Hippocampal formation (tissue), 2 donors: ENCODE data around the gene ADORA2A.

Experiments used
- DNase-seq, 2 donors: peaks; one replicate each; lab custom pipeline; 2025; lab: John Stamatoyannopoulos, UW

ADORA2A gene

DNA sequence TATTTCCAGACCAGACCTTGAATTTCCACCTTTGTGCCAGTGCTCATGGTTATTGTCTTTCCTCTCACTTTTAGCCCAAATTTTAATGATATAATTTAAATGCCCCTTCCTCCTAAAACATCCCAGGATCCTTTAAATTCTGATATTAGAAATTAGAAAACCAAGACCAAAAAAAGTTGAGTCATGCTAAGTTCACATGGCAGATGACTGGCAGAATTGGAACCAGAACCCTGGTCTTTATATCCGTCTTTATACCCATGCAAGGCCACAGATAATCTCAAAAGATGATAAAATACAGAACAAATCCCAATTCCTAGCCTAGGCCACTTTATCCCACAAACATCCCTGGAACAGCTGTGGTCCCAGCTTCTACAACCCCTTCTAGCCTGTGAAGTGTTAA is 26.5 kb downstream of the ADORA2A start:
- no peak for DNase-seq

DNA sequence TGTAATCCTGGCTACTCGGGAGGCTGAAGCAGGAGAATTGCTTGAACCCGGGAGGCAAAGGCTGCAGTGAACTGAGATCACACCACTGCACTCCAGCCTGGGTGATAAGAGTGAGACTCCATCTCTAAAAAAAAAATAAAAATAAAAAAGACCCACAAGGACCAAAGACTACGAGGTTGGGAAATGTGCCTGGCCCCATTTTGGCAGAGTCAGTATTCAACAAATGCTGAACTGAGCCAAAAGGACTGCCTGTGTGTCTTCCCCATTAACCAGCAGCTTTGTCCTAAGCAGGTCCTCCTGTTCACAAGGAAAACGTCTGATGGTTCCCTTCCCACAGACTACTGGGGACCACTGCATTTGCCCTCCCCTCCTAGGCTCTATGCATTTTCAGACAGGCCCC is 27.6 kb downstream of the ADORA2A start:
- no peak for DNase-seq

DNA sequence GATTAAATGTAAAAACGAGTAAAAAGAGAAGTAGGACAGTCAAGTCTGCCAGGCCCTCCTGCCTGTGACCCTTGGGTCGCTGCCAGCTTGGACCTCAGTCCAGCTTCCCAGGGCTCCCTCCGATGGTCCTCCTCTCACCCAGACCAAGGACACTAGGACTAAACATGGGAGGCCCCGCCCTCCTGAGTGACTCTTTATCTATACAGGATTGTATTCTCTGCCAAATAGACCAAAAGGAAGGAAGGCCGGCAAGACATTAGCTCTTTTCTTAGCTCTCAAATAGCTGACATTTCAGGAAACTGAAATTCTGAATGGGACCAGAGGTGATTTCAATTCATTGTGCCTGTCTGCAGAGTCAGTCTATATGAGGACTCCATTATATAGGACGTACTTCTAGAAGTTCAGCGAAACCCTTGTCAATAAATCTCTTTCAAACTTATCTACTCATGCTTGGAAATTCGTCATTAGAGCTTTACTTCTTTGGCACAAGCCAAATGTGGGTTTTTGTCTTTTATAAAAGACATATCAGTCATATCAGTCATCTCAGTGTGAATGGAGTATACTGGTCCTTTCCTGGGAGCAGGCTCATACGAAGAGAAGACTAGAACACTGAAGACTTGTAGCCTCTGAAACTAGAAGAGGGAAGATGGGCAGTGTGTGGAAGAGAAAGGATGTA is 28.5 kb downstream of the ADORA2A start:
- DNase-seq, result no peak

DNA sequence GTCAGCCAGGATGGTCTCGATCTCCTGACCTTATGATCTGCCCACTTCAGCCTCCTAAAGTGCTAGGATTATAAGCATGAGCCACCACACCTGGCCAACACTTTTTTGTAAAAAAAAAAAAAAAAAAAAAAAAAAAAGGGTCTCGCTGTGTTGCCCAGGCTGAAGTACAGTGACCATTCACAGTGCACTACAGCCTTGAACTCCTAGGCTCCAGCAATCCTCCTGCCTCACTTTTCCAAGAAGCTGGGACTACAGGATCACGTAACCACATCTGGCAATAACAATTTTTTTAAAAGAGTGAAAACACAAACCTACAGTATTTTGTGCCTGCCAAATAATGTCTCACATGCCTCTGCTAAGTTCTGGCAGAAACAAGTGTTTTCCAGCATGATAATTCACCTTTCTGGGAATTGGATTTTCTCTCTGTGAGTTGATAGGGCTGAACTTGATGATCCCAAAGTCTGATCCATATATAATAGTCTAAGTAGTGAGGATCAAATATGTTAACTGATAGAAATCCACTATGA is 30.6 kb downstream of the ADORA2A start:
- DNase-seq, result no peak

DNA sequence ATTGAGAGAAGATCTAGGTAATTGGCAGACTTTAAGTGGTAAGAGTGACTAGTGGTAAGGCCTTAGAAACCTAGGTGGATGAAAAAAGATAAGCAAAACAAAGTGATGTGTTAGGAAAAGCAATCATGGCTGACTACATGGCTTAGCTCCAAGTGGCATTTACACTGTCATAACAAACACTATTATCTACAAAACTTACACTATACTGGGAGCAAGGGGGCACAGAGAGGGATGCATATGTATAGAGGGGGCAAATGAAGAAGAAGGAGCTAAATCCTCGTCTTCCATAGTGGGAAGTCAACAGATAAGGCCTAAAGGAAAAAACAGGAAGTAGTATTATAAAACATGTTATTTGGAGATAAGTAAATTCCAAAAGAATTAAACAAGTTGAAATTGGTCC is 32.5 kb downstream of the ADORA2A start:
- no peak for DNase-seq

DNA sequence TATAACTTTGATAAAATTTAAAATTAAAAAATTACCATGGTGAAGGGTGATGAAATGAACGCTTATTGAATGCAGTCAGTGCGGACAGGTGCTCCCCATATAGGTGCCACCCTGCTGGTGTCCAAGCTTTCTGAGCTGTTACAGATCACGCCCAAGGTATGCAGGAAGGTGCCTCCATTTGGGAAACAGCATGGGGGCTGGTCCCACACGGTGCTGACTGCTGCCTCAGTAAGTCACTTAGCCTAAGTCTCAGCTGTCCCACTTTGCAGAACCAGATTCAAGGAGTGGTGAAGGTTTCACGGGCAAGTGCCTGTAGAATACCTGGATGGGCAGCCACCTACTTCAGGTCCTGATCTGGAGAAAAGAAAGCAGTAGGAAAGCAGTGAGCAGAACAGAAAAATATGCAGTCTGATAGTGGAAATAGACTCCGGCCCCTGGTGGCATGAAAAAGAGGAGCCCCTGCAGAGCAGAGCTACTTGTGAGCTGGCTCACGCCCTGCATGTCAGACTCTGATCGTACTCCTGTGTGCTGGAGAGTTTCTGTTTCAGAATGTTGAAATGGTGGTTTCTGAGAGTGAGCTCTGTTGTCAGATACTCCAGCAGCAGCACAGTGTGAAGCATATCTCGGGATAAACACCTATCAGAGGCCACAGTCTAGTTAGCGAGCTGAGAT is 33.2 kb downstream of the ADORA2A start:
- DNase-seq, result no peak

DNA sequence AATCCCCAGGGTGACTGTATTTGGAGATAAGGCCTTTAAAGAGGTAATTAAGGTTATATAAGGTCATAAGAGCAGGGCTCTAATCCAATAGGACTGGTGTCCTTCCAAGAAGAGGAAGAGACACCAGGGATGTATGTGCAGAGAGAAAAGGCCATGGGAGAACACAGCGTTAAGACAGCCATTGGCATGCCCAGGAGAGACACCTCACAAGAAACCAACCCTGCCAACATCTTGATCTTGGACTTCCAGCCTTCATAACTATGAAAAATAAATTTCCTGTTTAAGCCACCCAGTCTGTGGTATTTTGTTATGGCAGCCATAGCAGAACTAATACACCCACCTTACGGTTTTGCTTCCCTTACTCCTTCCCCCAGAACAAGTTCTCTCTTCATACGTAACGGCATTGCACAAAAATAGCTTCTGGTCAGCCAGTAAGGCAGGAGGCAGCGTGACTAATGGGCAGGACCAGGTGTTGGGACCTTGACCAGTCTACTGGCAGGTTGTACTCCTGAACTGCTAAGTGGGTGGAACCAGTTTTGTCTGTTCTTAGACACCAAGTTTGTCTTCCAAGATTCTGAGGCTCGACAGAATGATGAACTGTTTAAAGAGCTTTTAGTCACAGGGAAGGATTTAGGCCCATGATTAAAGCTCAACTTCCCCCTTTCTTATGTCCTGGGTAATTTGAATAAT is 35.8 kb downstream of the ADORA2A start:
- DNase-seq, result no peak

DNA sequence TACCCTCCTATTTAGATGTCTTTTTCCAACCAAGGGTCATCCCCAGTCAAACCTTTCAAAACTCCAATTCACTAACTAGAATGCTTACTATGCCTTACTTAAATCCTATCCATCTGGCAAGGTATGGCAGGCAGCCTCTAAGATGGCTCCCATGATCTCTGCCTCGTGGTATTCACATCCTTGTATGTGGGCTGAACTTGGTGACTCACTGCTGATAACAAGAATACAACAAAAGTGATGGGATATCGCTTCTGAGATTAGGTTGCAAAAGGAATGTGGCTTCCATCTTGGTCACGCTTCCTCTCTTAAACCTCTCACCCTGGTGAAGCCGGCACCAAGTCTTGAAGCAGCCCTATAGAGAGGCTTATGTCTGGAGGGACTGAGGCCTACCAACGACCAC is 38.2 kb downstream of the ADORA2A start:
- DNase-seq, result no peak

DNA sequence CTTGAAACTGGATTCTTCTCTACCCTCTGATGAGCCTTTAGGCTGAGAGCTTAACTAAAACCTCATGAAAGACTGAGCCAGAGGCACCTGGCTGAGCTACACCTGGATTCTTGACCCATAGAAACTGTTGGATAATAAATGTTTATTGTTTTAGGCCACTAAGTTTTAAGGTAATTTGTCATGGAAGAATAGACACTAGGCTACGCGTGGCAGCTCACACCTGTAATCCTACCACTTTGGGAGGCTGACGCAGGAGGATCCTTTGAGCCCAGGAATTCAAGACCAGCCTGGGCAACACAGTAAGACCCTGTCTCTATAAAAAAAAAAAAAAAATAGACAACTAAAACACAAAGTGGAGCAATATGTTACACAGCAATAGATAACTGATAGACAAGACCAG is 38.6 kb downstream of the ADORA2A start:
- no peak for DNase-seq

DNA sequence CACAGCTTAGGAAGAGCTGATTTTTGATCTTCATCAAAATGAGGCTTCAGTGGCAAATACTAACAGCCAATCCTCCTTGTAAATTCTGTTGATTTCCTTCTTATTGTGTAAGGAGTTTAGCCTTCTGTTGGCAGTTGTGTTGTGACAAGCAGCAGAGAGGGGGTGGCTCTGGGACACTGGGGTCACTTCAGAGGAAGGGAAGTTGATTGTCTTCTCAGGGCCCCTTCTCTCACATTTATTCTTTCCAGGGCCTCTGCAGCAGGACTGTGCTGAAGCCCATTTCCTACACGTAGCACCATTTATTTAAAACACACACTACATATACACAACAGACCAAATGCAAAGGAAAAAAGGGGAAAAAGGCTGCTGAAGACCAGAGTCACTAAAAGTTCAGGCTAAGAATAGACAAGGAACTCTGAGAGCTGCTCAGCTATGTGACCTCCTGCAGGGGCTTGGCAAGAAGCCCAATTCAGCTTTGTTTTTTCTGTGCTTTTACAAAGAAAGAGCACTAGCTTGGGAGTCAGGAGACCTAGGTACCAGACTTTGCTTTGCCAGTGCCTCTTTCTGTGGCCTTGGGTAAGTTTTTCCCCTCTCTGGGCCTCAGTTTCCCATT is 39.4 kb downstream of the ADORA2A start:
- no peak for DNase-seq

DNA sequence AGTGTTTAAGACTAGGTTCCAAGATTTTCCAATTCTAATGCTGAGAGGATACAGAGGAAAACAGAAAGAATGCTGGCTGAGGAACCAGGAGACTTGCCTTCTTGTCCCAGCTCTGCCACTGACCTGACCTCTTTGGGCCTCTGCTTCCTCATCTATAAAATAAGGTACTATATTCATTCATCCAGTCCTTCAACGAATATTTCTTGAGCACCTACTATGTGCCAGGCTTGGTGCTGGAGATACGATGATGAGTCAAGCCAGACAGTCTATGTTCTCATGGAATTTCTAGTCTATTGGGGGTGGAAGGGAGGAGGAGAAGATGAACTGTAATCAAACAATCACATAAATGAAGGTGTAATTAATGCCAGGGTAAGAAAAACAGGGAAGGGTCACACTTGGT is 39.9 kb downstream of the ADORA2A start:
- DNase-seq, result no peak

DNA sequence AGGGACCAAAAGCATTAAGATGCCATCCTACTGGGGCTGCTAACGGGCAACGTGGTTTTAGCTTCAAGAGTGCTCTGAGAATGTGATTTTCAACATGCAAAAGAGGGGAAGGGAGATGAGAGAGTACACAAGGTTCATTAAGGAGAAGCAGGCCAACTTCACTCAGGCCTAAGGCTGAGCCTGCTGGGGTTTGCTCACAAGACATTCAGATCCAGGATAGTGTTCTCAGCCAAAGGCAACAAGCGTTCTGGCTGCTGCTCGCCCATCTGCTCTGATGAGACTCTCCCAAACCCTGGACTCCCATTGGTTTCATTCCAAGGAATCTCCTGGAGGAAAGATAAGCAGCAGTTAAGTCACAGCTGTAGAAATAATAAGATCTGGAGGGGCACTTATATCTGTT is 44.2 kb downstream of the ADORA2A start:
- DNase-seq, result no peak

DNA sequence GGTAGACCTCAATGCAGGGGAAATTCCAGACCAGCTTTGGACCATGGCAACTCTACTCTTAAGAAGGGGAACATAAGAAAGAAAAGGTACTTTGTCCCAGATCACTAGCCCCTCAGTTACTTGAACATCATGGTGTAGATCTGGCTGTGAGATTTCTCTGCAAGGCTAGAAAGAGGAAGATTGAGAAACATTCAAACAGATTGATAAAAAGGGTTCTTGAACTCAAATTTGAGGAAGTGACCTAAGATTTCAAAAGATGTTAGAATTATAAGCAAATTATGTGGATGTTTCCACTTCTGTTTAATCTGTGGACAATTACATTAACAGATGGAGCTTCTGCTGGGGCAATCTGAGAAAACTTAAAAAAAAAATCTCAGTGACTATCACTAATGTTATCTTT is 45.9 kb downstream of the ADORA2A start:
- no peak for DNase-seq

DNA sequence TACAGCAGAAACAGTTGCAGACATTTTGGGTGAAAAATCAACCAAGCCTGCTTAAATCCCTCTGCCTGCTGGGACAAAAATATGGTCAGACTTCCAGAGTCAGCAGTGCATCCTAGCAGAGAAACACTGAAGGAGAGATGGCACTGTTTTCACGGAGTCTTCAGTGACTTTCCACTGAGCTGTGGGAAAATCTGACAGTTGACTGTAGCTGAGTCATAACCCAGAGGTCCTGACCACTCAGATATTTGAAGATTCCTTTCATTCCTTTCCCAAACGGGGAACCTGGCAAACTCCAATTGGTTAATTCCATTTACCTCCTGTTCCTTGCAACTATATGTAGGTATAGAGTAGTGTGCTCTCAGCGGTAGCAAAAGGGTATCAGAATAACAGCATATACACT is 46.8 kb downstream of the ADORA2A start:
- no peak for DNase-seq

DNA sequence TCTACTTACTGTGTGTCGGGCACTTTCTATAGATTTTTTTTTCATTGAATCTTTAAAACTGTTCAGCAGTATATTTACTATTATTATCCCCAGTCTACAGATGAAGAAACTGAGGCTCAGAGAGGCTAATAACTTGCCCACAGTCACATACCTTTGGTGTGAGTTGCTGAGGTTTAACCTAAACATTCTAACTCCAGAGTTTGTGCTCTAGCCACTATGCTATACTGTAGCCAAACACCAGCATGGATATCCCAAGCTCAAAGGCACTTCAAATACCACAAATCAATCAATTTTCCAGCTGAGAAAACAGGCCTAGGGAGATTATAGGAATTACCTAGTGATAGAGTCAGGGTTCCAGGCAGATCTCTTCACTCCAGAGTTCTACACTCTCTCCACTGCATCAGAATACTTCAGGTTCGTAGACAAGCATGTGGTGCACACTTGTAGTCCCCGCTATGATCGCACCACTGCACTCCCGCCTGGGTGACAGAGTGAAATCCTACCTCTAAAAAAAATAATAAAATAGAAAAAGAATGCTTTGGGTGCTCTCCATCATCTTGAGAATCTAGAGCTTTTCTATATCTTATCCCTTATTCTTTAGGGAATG is 47.4 kb downstream of the ADORA2A start:
- no peak for DNase-seq

DNA sequence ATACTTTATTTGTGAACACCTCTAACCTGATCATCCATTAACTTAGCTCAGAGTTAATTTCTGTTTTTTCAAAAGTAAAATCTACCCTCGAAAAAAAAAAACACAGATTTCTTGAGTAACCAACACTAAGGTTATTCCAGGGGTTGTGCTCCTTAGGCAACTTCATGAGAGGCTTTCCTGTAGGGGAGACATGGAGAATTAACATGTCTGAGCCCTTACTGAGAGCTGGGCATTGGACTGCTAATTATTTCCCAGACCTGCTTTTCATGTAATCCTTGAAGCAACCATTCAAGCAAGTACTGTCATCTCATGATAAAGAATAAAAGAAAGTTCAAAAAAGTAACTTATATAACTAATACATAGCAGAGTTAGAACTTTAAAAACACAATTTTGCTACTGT is 54.2 kb downstream of the ADORA2A start:
- DNase-seq, result no peak

DNA sequence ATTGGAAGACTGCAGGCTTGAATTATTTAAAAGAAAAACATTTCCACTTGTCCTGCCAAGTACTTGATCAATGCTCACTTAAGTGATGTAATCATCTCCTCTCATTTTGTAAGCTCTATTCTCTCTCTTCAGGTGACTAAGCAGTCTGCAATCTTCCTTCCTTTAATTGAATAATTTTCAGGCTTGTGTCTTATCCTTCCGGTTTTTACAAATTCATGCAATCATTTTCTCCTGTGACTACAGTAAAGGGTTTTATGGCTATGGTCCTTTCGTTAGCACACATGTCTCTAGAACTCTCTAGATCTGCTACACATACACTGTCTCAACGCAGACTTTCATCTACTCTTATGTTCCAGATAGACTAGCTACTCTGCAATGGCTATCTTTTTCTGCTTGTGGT is 55.2 kb downstream of the ADORA2A start:
- no peak for DNase-seq

DNA sequence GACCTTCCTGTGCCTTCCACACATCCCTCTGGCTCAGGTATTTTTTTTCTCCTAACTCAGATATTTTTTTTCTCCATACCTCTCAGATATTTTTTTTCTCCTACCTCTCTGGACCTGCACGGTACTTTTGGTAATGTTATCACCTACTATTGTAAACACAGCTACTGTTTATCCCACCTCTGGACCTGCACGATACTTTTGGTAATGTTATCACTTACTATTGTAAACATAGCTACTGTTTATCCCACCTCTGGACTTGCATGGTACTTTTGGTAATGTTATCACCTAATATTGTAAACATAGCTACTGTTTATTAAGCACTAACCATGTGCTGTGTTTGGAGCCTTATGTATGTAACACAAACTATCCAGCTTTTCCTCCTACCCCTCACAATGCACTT is 55.6 kb downstream of the ADORA2A start:
- DNase-seq, result no peak

DNA sequence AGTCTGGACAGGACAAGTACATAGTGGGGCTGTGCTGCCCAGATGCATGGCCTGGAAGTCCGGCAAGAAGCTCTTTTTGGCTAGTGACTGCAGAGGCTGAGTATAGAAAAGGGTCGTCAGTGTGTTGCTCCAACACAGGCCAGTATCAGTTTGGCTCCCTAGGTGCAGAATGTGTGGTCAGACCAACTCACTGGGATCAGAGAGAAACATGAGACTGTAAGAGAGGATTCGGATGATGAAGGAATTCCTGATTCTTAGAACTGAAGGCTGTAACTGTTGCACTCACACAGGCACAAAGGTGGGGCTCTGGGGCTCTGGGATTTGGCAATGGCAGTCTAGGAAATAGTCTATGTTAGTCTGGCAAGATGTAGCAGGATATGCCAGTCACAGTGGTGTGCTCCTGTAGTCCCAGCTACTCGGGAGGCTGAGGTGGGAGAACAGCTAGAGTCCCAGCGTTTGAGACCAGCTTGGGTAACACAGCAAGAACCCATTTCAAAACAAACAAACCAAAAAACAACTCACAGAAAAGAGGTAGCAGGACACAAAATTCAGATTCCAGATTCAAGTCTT is 56.7 kb downstream of the ADORA2A start:
- DNase-seq, result no peak

DNA sequence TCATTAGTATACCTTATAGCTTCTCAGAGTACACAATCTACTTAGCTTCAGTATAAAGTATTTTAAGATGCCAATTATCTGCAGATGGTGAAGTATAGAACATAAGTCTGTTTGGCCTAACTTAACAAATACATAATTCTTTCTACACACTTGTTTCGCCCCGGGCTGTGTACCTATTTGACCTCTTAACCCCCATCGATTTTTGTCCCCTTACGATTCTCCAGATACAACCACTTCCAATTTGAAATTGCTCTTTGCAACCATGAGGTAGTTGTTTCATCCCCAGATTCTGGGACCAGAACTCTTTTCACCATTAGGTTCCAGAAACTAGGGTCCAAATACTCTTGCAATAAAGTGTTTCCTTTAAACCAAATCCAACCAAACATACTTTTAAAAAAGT is 57.8 kb downstream of the ADORA2A start:
- no peak for DNase-seq

DNA sequence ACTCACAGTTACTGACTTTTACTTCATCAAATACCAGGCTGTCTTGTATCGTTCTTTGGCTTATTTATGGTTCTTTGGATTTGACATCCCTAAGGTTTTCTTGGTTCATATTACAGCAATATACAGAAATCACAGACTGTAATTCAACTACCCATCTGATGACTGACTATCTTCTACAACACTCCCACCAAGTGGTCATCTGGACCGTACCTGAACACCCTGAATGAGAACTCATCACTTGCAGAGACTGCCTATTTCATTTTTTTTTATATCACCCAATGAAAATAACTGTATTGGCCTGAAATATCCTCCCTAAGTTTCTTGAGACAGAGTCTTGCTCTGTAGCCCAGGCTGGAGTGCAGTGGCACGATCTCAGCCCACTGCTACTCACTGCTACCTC is 58.2 kb downstream of the ADORA2A start:
- DNase-seq, result no peak

DNA sequence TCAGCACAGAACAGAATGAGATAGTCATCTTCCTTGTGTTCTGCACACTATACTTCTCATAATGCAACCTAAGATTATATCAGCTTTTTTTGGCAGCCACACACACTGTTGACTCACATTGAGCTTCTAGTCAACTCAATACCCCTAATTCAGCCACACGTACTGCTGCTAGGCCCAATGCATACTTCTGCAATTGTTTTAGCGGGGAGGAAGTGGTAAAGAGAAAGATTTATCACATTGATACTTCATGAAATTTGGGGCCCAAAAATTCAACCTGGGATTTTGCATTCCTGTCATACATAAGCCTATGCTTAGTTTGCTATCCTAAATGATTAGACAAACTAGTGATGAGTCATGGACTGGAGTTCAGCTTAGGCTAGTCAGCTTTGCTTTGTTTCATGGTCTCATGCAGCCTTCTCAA is 59.1 kb downstream of the ADORA2A start:
- no peak for DNase-seq
